ENCODE results near the gene TDG.
"Not testable (repeated sequence)": the region's sequence is repeated elsewhere in the genome, so short reads cannot be mapped to it uniquely, and the experiment has no call there.

The TDG gene

DNA sequence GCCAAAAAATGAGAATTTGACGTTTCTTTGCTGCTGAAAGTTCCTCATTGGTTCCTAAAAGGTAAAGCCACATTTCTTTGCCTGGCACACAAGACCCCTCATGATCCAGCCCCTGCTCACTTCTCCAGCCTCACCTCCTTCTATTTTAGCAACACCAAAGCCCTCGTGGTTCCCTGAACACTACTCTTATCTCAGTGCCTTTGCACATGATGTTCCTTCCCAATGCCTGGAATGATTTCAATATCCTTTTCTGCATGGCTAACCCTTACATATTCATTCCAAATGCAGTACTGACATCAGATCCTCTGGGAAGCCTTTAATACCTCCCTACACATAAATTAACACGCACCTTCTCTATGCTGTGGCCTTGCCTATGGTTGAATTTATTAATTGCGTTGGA is 44.4 kb downstream of the TDG start:
- in situ Hi-C loops (cut with MboI; ENCODE audit: low pct_unique_long_range_greater_than_20kb, low sequenced_read_pairs): no loop called here
- DNase-seq: no peak

DNA sequence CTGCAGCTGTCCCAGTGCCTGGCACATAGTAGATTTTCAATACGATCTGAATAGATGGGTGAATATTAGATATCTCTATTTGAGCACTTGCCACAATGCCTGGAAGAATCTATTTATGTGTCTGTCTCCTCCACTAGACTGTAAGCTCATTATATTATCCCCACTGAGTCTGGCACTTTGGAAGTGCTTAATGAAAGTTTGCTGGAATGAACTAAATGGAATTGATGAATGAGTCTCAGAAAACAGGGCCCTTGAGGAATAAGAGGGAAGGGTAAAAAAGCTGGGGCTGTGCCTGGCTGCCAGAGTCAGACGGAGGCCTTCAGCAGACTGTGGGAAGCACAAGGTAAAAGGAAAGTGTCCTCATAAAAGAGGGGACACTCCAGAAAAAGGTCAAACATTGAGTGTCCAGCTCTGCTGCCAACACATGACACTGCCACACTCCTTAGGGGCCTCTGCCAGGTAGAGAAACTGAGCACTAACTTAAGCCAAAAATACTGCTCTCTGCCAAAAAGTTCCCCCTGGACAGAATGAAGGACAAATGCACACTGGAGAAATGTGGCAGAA is 45.0 kb downstream of the TDG start:
- in situ Hi-C loops (cut with MboI; ENCODE audit: low pct_unique_long_range_greater_than_20kb, low sequenced_read_pairs): no loop called here
- no peak for DNase-seq

DNA sequence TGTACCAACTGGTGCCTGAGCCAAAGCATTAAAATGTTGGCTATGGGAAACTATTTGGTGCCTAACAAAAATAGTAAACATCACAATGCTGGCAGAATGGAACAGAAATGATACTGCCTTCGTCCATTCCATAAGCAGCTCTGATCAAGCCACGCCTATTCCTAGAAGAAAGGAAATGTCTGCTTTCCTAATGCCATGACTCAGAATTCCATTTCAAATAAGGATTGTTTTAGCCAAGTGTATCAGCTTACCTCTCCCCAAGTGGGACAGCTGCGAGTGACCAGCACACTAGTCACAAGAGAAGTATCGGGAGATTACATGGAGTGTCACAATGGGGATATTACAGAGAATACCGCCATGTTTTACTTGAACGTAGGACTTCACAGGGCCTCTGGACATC is 45.6 kb downstream of the TDG start:
- no peak for DNase-seq
- in situ Hi-C loops (cut with MboI; ENCODE audit: low pct_unique_long_range_greater_than_20kb, low sequenced_read_pairs): no loop called here

DNA sequence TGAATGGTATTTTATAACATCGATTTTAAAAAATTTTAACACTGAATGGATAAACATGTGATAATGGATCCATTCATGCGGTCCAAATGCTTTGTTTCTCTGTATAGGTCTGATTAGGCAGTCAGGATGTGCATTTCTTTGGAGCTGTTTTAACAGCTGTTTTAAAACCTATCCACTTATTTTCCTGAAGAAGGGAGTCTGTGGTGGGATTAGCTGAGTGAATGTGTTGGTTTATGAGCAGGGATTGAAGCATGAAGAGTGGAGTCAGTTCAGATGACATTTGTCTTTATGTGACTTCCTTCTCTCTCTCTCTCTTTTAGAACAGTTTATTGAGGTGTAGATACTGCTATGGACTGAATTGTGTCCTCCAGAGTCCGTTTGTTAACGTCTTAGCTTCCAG is 46.7 kb downstream of the TDG start:
- DNase-seq: no peak
- in situ Hi-C loops (cut with MboI; ENCODE audit: low pct_unique_long_range_greater_than_20kb, low sequenced_read_pairs): no loop called here

DNA sequence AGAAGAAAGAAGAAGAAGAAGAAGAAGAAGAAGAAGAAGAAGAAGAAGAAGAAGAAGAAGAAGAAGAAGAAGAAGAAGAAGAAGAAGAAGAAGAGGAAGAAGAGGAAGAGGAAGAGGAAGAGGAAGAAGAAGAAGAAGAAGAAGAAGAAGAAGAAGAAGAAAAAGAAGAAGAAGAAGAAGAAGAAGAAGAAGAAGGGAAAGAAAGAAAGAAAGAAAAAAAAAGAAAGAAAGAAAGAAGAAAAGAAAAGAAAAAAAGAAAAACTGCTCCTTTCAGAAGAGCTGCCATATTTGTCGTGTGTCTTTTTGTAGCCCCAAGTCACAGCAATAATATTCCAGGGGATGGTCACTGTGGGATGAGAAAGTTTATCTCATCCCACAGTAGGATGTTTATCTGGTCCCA is 56.2 kb downstream of the TDG start:
- in situ Hi-C loops (cut with MboI; ENCODE audit: low pct_unique_long_range_greater_than_20kb, low sequenced_read_pairs); DNase-seq: not testable (repeated sequence)

DNA sequence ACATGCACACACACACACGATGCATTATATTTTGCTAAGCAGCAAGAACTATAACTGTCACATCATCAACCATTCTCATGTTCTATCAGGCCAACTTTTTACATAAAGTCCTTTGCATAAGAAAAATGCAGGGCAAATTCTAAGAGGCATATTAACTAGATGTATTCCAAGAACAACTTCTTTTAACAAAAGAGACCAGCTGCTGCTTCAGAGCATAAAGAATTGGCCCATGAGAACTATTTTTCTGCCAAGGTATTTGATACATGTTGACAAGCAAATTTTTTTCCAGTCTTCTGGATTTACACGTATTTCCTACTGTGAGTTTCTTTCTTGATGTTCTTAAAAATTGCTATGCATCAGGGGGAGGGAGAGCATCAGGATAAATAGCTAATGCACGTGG is 57.1 kb downstream of the TDG start:
- DNase-seq: no peak
- in situ Hi-C loops (cut with MboI; ENCODE audit: low pct_unique_long_range_greater_than_20kb, low sequenced_read_pairs): no loop called here

- in situ Hi-C loops (cut with MboI; ENCODE audit: low pct_unique_long_range_greater_than_20kb, low sequenced_read_pairs): no loop called here
Observed at GRCh38 chr12:104023710-104024109, 58.0 kb downstream of the TDG start.

DNA sequence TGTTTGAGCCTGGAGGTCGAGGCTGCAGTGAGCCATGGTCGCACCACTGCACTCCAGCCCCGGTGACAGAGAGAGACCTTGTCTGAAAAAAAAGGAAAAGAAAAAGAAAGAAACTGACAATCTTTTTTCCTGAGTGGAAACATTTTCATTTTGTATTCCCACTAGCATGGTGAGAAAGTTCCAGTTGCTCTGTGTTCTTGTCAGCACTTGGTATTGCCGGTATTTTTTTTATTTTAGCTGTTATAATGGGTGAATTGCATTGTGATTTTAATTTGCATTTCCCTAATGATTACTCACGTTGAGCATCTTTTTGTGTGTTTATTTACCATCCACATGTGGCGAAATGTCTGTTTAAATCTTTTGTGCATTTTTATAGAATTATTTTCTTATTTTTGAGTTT is 58.7 kb downstream of the TDG start:
- in situ Hi-C loops (cut with MboI; ENCODE audit: low pct_unique_long_range_greater_than_20kb, low sequenced_read_pairs): no loop called here
- DNase-seq: no peak

More at GRCh38 chr12:104023710-104024109, 58.0 kb downstream of the TDG start:
- no peak for DNase-seq

- in situ Hi-C loops (cut with MboI; ENCODE audit: low pct_unique_long_range_greater_than_20kb, low sequenced_read_pairs): no loop called here
Observed at GRCh38 chr12:104025771-104026170, 60.1 kb downstream of the TDG start.

DNA sequence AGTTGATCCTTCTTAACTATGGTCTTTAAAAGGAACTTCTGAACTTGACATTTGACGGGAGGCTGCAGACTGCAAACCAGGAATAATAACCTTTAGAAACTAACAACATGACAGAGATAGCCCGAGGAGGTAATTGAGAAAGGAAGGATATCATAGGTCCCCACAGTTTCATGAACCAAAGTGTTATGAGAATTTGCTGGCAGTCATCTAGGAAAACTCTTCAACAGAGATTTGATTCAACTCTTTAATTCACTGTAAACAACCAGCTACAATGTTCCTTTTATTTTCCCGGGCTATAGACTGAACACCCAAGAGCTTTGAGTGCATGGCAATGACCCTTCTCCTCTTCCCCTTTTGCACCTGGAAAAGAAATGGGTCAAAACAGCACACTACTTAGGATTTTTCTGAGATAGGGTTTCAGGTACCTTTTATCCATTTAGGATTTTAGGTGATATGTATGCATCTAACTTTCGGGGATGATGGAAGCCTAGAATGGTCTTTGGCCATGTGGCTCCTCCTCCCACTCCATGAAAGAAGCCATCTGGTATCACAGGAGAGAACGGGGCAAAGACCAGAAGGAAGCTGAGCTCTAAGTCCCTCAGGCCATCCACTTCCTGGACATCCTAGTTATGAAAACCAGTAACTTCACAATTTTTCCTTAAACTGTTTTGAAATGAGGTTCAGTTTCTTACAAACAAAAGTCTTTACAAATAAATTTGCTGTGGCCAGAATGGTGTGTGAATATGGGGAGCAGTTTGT is 61.3 kb downstream of the TDG start:
- no peak for DNase-seq
- in situ Hi-C loops (cut with MboI; ENCODE audit: low pct_unique_long_range_greater_than_20kb, low sequenced_read_pairs): no loop called here

More at GRCh38 chr12:104025771-104026170, 60.1 kb downstream of the TDG start:
- DNase-seq: no peak

DNA sequence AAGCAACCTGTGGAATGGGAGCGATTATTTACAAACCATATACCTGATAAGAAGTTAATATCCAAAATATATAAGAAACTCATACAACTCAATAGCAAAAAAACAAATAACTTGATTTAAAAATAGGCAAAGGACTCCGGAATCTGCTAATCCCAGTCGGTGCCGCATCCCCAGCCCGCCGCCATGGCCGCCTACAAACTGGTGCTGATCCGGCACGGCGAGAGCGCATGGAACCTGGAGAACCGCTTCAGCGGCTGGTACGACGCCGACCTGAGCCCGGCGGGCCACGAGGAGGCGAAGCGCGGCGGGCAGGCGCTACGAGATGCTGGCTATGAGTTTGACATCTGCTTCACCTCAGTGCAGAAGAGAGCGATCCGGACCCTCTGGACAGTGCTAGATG is 64.9 kb downstream of the TDG start:
- DNase-seq; in situ Hi-C loops (cut with MboI; ENCODE audit: low pct_unique_long_range_greater_than_20kb, low sequenced_read_pairs): not testable (repeated sequence)

DNA sequence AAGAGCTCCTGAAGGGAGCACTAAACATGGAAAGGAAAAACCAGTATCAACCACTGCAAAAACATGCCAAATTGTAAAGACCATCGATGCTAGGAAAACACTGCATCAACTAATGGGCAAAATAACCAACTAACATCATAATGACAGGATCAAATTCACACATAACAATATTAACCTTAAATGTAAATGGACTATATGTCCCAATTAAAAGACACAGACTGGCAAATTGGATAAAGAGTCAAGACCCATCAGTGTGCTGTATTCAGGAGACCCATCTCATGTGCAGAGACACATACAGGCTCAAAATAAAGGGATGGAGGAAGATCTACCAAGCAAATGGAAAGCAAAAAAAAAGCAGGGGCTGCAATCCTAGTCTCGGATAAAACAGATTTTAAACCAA is 70.5 kb downstream of the TDG start:
- DNase-seq; in situ Hi-C loops (cut with MboI; ENCODE audit: low pct_unique_long_range_greater_than_20kb, low sequenced_read_pairs): not testable (repeated sequence)

Measured in KBM-7 (cell line).